Measurements from ENCODE around the gene OR13A1.

OR13A1 gene

DNA sequence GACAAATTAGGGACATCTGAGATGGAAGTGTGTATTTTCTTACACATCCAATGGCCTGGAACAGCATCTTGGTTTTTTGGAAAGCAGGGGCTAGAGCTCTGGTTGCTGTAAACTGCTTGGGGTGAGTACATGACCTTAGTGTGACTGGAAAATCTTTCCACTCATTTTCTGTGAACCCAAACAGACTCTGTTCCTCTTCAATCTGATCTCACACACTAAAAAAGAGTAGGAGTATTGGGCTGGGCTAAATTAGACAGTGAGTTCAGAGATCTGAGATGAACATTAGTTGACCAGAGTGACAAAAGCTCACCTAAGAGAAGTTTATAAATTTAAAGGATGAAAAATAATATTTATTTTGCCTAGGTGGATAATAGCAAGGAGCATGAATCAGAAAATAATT is 59.2 kb downstream of the OR13A1 start:
- DNase-seq (ENCODE audit: low read depth) = no peak
- no peak overlapping the region for H3K4me3 ChIP-seq (ENCODE audit: low read depth, low read length)
- no peak for TF ChIP-seq CTCF (conservative IDR thresholded peaks at IDR 0.05; ENCODE audit: low read depth, low read length)

DNA sequence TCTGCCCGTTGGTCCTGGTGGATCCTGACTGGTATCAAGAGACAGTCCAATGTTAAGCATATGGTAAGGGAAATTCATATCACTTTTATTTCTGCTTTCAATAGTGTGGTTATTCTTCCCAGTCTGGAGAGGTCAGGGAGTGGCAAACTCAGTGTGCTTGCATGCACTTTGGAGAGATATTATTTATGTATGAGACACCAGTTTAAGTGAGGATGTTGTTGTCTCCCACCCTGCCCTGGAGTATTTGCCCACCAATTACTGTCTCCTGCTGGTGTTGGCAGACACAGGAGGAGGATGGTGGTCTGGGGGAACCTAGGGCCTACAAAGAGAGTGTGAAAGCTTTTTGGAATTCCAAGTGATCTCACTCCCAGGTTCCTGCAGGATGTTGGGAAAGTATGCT is 59.7 kb downstream of the OR13A1 start:
- no peak for DNase-seq (ENCODE audit: low read depth)
- no peak for TF ChIP-seq CTCF (conservative IDR thresholded peaks at IDR 0.05; ENCODE audit: low read depth, low read length)

DNA sequence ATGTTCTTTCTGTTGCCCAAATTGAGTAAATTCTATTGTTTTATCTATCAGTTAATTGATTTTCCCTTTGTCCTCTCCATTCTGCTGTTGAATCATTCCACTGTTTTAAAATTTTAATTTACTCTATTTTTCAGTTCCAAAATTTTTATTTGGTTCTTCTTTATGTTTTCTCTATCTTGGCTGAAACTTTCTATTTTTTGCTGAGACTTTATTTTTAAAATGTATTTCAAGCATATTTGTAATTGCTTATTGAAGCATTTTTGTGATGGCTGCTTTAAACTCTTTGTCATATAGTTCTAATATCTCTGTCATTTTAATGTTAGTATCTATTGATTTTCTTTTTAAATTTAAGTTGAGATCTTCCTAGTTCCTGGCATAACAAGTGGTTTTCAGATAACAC is 60.5 kb downstream of the OR13A1 start:
- DNase-seq (ENCODE audit: low read depth) = no peak
- TF ChIP-seq CTCF (conservative IDR thresholded peaks at IDR 0.05; ENCODE audit: low read depth, low read length) = no peak
- H3K4me3 ChIP-seq (ENCODE audit: low read depth, low read length) = no peak overlapping the region

More for the DNA sequence above, 59.7 kb downstream of the OR13A1 start:
- no peak overlapping the region for H3K4me3 ChIP-seq (ENCODE audit: low read depth, low read length)

DNA sequence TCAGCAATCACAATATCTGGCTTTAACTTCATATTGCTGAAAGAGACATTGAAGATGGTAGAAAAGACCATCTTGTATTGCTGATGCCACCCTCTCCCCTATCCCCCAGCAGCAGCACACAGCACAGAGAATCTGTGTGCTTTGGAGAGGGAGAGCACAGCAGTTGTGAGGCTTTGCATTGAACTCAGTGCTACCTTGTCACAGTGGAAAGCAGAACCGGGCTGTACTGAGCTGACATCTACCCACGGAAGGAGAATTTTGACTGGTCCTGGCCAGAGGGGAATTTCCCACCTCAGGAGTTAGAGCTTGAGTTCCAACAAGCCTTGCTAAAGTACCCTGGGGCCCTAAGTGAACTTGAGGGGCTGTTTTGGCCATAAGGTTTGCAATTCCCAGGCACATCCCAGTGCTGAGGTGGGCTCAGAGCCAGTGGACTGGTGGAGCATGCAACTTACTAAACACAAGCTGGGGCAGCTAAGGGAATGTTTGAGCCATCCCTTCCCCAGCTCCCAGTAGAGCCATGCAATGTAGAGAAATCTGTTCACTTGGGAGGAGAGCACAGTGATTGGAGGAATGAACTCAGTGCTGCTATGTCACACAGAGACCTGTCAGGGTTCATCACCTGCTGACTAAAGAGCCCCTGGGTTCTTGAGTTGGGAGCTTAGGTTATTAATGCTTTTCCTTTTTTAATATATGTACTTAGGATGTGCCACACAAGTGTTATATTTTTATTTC is 62.1 kb downstream of the OR13A1 start:
- H3K4me3 ChIP-seq (ENCODE audit: low read depth, low read length) = no peak overlapping the region
- no peak for TF ChIP-seq CTCF (conservative IDR thresholded peaks at IDR 0.05; ENCODE audit: low read depth, low read length)
- DNase-seq (ENCODE audit: low read depth) = no peak

Measured in choroid plexus epithelial cell (primary cell).